A673 (cell line): ENCODE data around the gene RANBP10.

Experiments
- EZH2 ChIP-seq: fragments of 200-600 bp; sonication (generic); IDR thresholded peaks from 2 replicates; pipeline ENCODE4 v1.6.1; 2017; ENCODE audit warnings: borderline replicate concordance, low read depth, mild to moderate bottlenecking, mixed read lengths, antibody characterized with exemption, low read length; ENCODE audit not compliant: poor library complexity, severe bottlenecking
- TF ChIP-seq, protein P1 (sequence below): fragments of 300-800, 200-600 bp; sonication (generic); conservative IDR thresholded peaks from 2 replicates; pipeline ENCODE4 v1.5.1; 2017; ENCODE audit warnings: low read depth, mild to moderate bottlenecking, antibody characterized with exemption, low read length, moderate library complexity, mixed read lengths

- TF ChIP-seq EZH2 = no peak
- TF ChIP-seq, protein P1, sequence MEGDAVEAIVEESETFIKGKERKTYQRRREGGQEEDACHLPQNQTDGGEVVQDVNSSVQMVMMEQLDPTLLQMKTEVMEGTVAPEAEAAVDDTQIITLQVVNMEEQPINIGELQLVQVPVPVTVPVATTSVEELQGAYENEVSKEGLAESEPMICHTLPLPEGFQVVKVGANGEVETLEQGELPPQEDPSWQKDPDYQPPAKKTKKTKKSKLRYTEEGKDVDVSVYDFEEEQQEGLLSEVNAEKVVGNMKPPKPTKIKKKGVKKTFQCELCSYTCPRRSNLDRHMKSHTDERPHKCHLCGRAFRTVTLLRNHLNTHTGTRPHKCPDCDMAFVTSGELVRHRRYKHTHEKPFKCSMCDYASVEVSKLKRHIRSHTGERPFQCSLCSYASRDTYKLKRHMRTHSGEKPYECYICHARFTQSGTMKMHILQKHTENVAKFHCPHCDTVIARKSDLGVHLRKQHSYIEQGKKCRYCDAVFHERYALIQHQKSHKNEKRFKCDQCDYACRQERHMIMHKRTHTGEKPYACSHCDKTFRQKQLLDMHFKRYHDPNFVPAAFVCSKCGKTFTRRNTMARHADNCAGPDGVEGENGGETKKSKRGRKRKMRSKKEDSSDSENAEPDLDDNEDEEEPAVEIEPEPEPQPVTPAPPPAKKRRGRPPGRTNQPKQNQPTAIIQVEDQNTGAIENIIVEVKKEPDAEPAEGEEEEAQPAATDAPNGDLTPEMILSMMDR = no peak
Observed at GRCh38 chr16:67675999-67676398, 130.4 kb downstream of the RANBP10 start.
